Loucy (cell line): ENCODE data around the gene GPAM.

Source experiments
- CTCF ChIP-seq: fragments of 200-600 bp; sonication (generic); conservative IDR thresholded peaks from 2 replicates; pipeline ENCODE4 v1.5.1; 2014; ENCODE audit warnings: mild to moderate bottlenecking, antibody characterized with exemption, low read length
- EZH2phosphoT487 ChIP-seq: fragments of 200-600 bp; IDR thresholded peaks from 2 replicates; pipeline ENCODE4 v1.6.1; 2018; ENCODE audit warnings: antibody characterized with exemption, mild to moderate bottlenecking, moderate library complexity, borderline replicate concordance

GRCh38 chr10:112137154-112137987 is 46.2 kb downstream of the GPAM start:
- TF ChIP-seq CTCF (peak; percentile 92), EZH2phosphoT487 (no peak)
